ENCODE results near the gene SIAH3. TPM values are rescaled to one million over a fixed set of nuclear protein-coding genes. Genes with fewer than 3 reads are reported as not detected.

SIAH3 gene
- total and polyA plus RNA-seq, 2 experiments from 2014 or later, result 0.13 to 0.17 TPM

Small RNA genes within 50 kb of the gene (small RNA-seq; reads per million reads assigned to genes)
- gene RF00017 (ENCODE audit: low replicate concordance), result not detected

Other genes starting within 250 kb of the SIAH3 start
- not detected in 2 replicates for gene ERICH6B, start 236.0 kb downstream of the SIAH3 start, total RNA-seq (2014; rRNA removed; shearing (Covaris generic))
- gene ERICH6B, start 236.0 kb downstream of the SIAH3 start, polyA plus RNA-seq (2016; fragmentation: Nextera tagmentation; extraction: Ambion mirVana), result not detected in 2 replicates
- gene CBY2, start 149.4 kb downstream of the SIAH3 start, total RNA-seq (2014; rRNA removed; shearing (Covaris generic)), result 0.42 TPM in 1 of 2 replicates, not detected in the other
- 0.15 and 0.19 TPM in 2 replicates for gene CBY2, start 149.4 kb downstream of the SIAH3 start, polyA plus RNA-seq (2016; fragmentation: Nextera tagmentation; extraction: Ambion mirVana)
- 25.6 and 39.6 TPM in 2 replicates for gene ZC3H13, start 201.0 kb upstream of the SIAH3 start, total RNA-seq (2014; rRNA removed; shearing (Covaris generic))
- gene ZC3H13, start 201.0 kb upstream of the SIAH3 start, polyA plus RNA-seq (2016; fragmentation: Nextera tagmentation; extraction: Ambion mirVana), result 110 and 125 TPM in 2 replicates

Data from GM23338 (cell line).